Smooth muscle cell (in vitro differentiated cells): ENCODE data around the gene NPM1. TPM values are rescaled to one million over a fixed set of nuclear protein-coding genes. Genes with fewer than 3 reads are reported as not detected.
"Not testable (repeated sequence)": the region's sequence is repeated elsewhere in the genome, so short reads cannot be mapped to it uniquely, and the experiment has no call there.

Source experiments
- DNase-seq: peaks from one replicate; lab custom pipeline; 2025; ENCODE audit not compliant: unreplicated experiment; lab: John Stamatoyannopoulos, UW
- H2AFZ ChIP-seq: fragments of 200-600 bp; sonication (generic); 2 replicates; pipeline ENCODE4 v1.6.0; 2016; ENCODE audit warnings: antibody characterized with exemption, low read depth, mild to moderate bottlenecking
- H3F3A ChIP-seq: fragments of 200-600 bp; sonication (generic); 2 replicates; pipeline ENCODE4 v1.6.0; 2017; ENCODE audit warnings: antibody characterized with exemption, low read depth
- H3K27ac ChIP-seq: fragments of 200-600 bp; sonication (generic); 2 replicates; pipeline ENCODE4 v1.5.1; 2016; ENCODE audit warnings: low read depth, mild to moderate bottlenecking
- H3K27me3 ChIP-seq: fragments of 200-600 bp; sonication (generic); 2 replicates; pipeline ENCODE4 v1.6.1; 2016; ENCODE audit warnings: low read depth, mild to moderate bottlenecking
- H3K36me3 ChIP-seq: fragments of 200-600 bp; sonication (generic); 2 replicates; pipeline ENCODE4 v1.5.1; 2016; ENCODE audit warnings: low read depth
- H3K4me1 ChIP-seq: fragments of 200-600 bp; sonication (generic); 2 replicates; pipeline ENCODE4 v1.5.1; 2016; ENCODE audit warnings: low read depth
- H3K4me2 ChIP-seq: fragments of 200-600 bp; sonication (generic); 2 replicates; pipeline ENCODE4 v1.6.0; 2016; ENCODE audit warnings: mild to moderate bottlenecking
- H3K4me3 ChIP-seq: fragments of 200-600 bp; sonication (generic); 2 replicates; pipeline ENCODE4 v1.5.1; 2016; ENCODE audit warnings: mild to moderate bottlenecking
- H3K79me2 ChIP-seq: fragments of 200-600 bp; sonication (generic); 2 replicates; pipeline ENCODE4 v1.6.0; 2016; ENCODE audit warnings: low read depth, mild to moderate bottlenecking
- H3K9ac ChIP-seq: fragments of 200-600 bp; sonication (generic); 2 replicates; pipeline ENCODE4 v1.6.0; 2016; ENCODE audit warnings: low read depth
- H3K9me3 ChIP-seq: fragments of 200-600 bp; sonication (generic); replicated peaks from 2 replicates; pipeline ENCODE4 v1.5.1; 2016; ENCODE audit warnings: low read depth
- H4K20me1 ChIP-seq: fragments of 200-600 bp; sonication (generic); 2 replicates; pipeline ENCODE4 v1.6.0; 2016; ENCODE audit warnings: low read depth
- WGBS: methylation state at CpG from one replicate; pipeline ENCODE4 v1.1.7; 2016; ENCODE audit warnings: low lambda C conversion rate; 5-methylcytosine and 5-hydroxymethylcytosine counted together
- polyA plus RNA-seq: library from polyadenylated mRNA; unstranded; fragments of >200 nt; fragmentation: Nextera tagmentation; extraction: Ambion mirVana; gene quantifications from 2 replicates; pipeline ENCODE4 v1.2.1, GENCODE V29; 2016
- total RNA-seq: library from RNA; depleted of rRNA; stranded (reverse); fragments of >200 nt; gene quantifications from 2 replicates; pipeline ENCODE4 v1.2.3, GENCODE V29; 2014
- TF ChIP-seq, protein P1 (sequence below): fragments of 200-600 bp; sonication (generic); IDR thresholded peaks from 2 replicates; pipeline ENCODE4 v1.5.1; 2017; ENCODE audit warnings: borderline replicate concordance, mild to moderate bottlenecking, antibody characterized with exemption; ENCODE audit not compliant: insufficient read depth, poor library complexity, severe bottlenecking

The NPM1 gene
- total and polyA plus RNA-seq, 2 experiments from 2014 or later, result 330 to 2,459 TPM

DNA sequence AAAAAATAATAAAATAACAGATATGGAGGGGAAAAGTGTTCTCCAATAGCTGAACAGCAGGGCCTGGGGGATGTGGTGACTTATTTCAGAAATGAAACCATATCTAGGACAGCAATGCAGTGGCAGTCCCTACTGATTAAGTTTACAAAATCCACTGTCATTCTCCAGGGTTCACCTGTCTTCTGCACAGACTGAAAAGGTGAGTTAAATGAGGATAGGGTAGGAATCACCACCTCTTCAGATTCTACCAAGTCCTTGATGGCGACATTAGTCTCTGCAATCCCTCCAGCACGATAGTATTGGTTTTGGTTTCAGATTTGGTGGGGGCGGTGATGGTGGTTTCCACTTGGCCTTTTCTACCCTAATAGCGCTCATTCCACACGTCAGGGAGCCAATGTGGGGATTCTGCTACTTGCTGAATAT is 32.3 kb upstream of the NPM1 start:
- H3K36me3 ChIP-seq, result no peaks in the 10 kb centered on the region
- no peak overlapping the region for H3K9ac ChIP-seq
- no peaks in the 10 kb centered on the region for H3K79me2 ChIP-seq
- H3K27ac ChIP-seq, result no peak overlapping the region
- no peaks in the 10 kb centered on the region for H3F3A ChIP-seq
- TF ChIP-seq, protein P1, sequence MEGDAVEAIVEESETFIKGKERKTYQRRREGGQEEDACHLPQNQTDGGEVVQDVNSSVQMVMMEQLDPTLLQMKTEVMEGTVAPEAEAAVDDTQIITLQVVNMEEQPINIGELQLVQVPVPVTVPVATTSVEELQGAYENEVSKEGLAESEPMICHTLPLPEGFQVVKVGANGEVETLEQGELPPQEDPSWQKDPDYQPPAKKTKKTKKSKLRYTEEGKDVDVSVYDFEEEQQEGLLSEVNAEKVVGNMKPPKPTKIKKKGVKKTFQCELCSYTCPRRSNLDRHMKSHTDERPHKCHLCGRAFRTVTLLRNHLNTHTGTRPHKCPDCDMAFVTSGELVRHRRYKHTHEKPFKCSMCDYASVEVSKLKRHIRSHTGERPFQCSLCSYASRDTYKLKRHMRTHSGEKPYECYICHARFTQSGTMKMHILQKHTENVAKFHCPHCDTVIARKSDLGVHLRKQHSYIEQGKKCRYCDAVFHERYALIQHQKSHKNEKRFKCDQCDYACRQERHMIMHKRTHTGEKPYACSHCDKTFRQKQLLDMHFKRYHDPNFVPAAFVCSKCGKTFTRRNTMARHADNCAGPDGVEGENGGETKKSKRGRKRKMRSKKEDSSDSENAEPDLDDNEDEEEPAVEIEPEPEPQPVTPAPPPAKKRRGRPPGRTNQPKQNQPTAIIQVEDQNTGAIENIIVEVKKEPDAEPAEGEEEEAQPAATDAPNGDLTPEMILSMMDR, result no peak
- H3K4me3 ChIP-seq, result no peak overlapping the region
- no peak for DNase-seq
- no peaks in the 10 kb centered on the region for H3K27me3 ChIP-seq
- H4K20me1 ChIP-seq, result no peaks in the 10 kb centered on the region
- H3K4me1 ChIP-seq, result no peaks in the 10 kb centered on the region
- no peak overlapping the region for H2AFZ ChIP-seq
- H3K4me2 ChIP-seq, result no peak overlapping the region
- WGBS, result 94% methylated on average over 5 of the region's 5 CpGs
- no peaks in the 10 kb centered on the region for H3K9me3 ChIP-seq

DNA sequence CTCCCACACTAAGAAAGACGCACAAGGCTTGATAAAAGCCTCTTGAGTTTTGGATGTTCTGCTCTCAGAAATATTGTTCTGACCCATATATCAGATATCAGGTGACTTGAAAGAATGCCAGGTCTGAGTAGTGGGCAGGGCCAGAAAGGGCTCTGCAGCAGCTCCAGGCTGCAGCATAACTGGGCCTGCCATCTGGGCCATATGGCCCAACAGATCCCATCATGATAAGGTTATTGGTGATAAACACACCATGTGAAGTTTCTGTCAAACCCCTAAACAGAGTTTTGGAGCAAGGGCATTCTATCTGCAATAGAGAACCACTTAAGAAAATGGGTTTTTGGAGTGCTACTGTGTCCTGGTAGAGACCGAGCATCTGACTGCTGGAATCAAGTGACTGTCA is 29.8 kb upstream of the NPM1 start:
- Histone ChIP-seq H3K4me2 (no peak overlapping the region), H3K9ac (no peak overlapping the region), H3K36me3 (no peaks in the 10 kb centered on the region), H2AFZ (no peak overlapping the region), H3K27me3 (no peaks in the 10 kb centered on the region), H4K20me1 (no peaks in the 10 kb centered on the region), H3K27ac (no peak overlapping the region), H3F3A (no peaks in the 10 kb centered on the region), H3K79me2 (no peaks in the 10 kb centered on the region), H3K4me1 (no peaks in the 10 kb centered on the region), H3K4me3 (no peak overlapping the region), H3K9me3 (no peaks in the 10 kb centered on the region)
- 93% methylated on average over 2 of the region's 2 CpGs for WGBS
- no peak for DNase-seq
- TF ChIP-seq, protein P1, result no peak

DNA sequence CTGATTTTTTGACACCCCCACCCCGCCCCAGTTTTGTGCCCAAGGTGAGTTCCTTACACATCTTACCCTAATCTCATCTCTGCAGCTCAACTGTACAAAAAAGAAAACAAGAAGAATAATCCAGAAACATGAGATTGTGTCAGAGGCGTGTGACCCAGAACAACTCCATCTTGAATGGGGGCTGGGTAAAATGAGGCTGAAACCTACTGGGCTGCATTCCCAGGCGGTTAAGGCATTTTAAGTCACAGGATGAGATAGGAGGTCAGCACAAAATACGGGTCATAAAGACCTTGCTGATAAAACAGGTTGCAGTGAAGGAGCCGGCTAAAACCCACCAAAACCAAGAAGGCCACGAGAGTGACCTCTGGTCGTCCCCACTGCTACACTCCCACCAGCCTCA is 26.5 kb upstream of the NPM1 start:
- H3K4me1 ChIP-seq, H3K9me3 ChIP-seq, H3F3A ChIP-seq, H4K20me1 ChIP-seq, H3K79me2 ChIP-seq, DNase-seq, H3K27ac ChIP-seq, H3K4me2 ChIP-seq, H3K9ac ChIP-seq, H3K27me3 ChIP-seq, H3K36me3 ChIP-seq, H2AFZ ChIP-seq, H3K4me3 ChIP-seq: not testable (repeated sequence)
- whole genome bisulfite sequencing, result 49% methylated on average over 7 of the region's 7 CpGs

DNA sequence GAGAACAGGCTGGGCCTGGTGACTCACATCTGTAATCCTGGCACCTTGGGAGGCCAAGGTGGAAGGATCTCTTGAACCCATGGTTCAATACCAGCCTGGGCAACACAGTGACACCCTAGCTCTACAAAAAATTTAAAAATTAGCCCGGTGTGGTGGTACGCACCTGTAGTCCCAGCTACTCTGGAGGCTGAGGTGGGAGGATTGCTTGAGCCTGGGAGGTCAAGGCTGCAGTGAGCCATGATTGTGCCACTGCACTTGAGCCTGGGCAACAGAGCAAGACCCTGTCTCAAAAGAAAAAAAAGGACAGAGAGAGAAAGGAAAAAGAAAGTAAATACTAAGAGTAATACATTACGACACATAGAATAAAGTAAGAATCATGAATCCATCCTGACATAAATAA is 24.4 kb upstream of the NPM1 start:
- H3K27me3 ChIP-seq, H4K20me1 ChIP-seq, H3K4me1 ChIP-seq, H3K27ac ChIP-seq, H3K4me2 ChIP-seq, H3K9me3 ChIP-seq, H3K4me3 ChIP-seq, H3F3A ChIP-seq, H3K36me3 ChIP-seq, H3K9ac ChIP-seq, H3K79me2 ChIP-seq, DNase-seq, H2AFZ ChIP-seq: not testable (repeated sequence)
- 94% methylated on average over 3 of the region's 3 CpGs for WGBS

DNA sequence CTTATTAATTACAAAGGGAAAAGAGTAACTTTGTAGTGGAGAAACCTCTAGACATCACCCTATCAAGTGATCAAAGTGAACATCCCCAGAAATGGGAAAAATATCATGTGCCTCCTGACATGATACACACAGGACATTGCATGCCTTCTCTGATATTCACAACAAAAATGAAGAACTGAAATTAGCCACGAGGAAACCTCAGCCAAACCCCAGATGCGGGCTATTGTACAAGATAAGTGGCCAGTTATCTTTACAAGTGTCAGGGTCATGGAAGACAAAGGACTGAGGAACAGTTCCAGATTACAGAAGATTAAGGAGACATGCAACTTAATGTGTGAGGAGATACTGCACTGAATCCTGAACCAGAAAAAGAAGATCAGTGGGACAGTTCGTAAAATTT is 23.8 kb upstream of the NPM1 start:
- Histone ChIP-seq H4K20me1 (no peaks in the 10 kb centered on the region), H2AFZ (no peak overlapping the region), H3K36me3 (no peaks in the 10 kb centered on the region), H3K9ac (no peak overlapping the region), H3K9me3 (no peaks in the 10 kb centered on the region), H3K79me2 (no peaks in the 10 kb centered on the region), H3K4me3 (no peak overlapping the region), H3K27ac (no peak overlapping the region), H3K4me1 (no peaks in the 10 kb centered on the region), H3K4me2 (no peak overlapping the region), H3K27me3 (no peaks in the 10 kb centered on the region), H3F3A (no peaks in the 10 kb centered on the region)
- no peak for DNase-seq
- TF ChIP-seq, protein P1, result no peak
- WGBS, result 29% methylated on average over 3 of the region's 3 CpGs
